Measurements from ENCODE around the gene WNT7B.

DNA sequence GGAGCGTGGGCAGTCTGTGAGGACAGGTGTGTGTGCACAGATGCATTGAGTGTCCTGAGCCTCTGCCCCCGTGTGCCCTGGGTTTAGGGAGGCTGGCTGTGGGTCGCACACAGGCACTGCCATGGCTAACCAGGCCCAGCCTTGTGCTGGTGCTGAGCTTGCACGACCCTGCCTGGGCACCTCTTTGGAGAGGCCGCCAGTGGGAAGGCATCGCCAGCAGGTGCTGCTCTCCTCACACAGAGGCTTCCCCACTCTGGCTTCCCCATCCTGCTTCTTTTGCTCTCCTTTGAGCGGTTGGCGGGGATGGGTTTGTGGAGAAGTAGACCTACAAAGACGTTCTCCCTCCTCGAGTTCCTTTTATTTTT is 4.1 kb downstream of the WNT7B start:
- TF ChIP-seq EZH2 (IDR thresholded peaks at IDR 0.05; ENCODE audit: borderline replicate concordance, low read depth, low read length, poor library complexity, severe bottlenecking): peak; percentile 19
- TF ChIP-seq, protein P1, sequence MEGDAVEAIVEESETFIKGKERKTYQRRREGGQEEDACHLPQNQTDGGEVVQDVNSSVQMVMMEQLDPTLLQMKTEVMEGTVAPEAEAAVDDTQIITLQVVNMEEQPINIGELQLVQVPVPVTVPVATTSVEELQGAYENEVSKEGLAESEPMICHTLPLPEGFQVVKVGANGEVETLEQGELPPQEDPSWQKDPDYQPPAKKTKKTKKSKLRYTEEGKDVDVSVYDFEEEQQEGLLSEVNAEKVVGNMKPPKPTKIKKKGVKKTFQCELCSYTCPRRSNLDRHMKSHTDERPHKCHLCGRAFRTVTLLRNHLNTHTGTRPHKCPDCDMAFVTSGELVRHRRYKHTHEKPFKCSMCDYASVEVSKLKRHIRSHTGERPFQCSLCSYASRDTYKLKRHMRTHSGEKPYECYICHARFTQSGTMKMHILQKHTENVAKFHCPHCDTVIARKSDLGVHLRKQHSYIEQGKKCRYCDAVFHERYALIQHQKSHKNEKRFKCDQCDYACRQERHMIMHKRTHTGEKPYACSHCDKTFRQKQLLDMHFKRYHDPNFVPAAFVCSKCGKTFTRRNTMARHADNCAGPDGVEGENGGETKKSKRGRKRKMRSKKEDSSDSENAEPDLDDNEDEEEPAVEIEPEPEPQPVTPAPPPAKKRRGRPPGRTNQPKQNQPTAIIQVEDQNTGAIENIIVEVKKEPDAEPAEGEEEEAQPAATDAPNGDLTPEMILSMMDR (conservative IDR thresholded peaks at IDR 0.05; ENCODE audit: low read depth, low read length): no peak
